Measurements from ENCODE around the gene ECEL1.

GRCh38 chr2:232441147-232441651 is 46.4 kb downstream of the ECEL1 start:
- TF ChIP-seq CTCF (tag by site-specific recombination; IDR thresholded peaks at IDR 0.05) (no peak), ZNF529 (tag by site-specific recombination; IDR thresholded peaks at IDR 0.05; ENCODE audit: insufficient replicate concordance) (no peak), ZNF792 (tag by site-specific recombination; IDR thresholded peaks at IDR 0.05) (no peak), HOXC10 (CRISPR knock-in tag; IDR thresholded peaks at IDR 0.05) (no peak), KLF16 (tag by site-specific recombination; IDR thresholded peaks at IDR 0.05) (no peak)

Measured in HEK293 (cell line).